Colonic mucosa (tissue), 4 donors: ENCODE results near the gene PMCH. TPM values are rescaled to one million over a fixed set of nuclear protein-coding genes. Genes with fewer than 3 reads are reported as not detected.

Experiments used
- DNase-seq: peaks from one replicate; pipeline ENCODE4 v3.0.0-alpha.2; 2020
- H3K27ac ChIP-seq: fragments of 200-600 bp; one replicate; pipeline ENCODE4 v1.8.0; 2021
- H3K27me3 ChIP-seq: fragments of 200-600 bp; one replicate; pipeline ENCODE4 v1.8.0; 2021
- H3K36me3 ChIP-seq: fragments of 200-600 bp; one replicate; pipeline ENCODE4 v1.8.0; 2021
- H3K4me1 ChIP-seq: fragments of 200-600 bp; one replicate; pipeline ENCODE4 v1.8.0; 2021; ENCODE audit warnings: mild to moderate bottlenecking
- H3K4me3 ChIP-seq: fragments of 200-600 bp; one replicate; pipeline ENCODE4 v1.8.0; 2021
- H3K9ac ChIP-seq, 2 donors: one replicate each; pipeline ENCODE4 v1.7.0; 2013; ENCODE audit warnings: control low read depth in 2 of 2, low read depth in 2 of 2, low read length in 2 of 2
- H3K9me3 ChIP-seq: fragments of 200-600 bp; one replicate; pipeline ENCODE4 v1.8.0; 2021
- CTCF ChIP-seq: fragments of 200-600 bp; IDR thresholded peaks from one replicate; pipeline ENCODE4 v1.8.0; 2022; ENCODE audit warnings: antibody characterized with exemption, mild to moderate bottlenecking
- intact Hi-C: fragments of 100-400 bp; cut with DNase I; formaldehyde crosslinking; loops from one replicate; pipeline ENCODE4 v1.14.1; 2022
- total RNA-seq, 2 donors: library from RNA; stranded (reverse); fragmentation: NEBNext Ultra II Directional in 1 of 2; extraction: Animal tissue kit (Norgen Biotek cat#: 25700) in 1 of 2; gene quantifications; one replicate each; pipeline ENCODE4 v1.2.1, GENCODE V29; 2021
- donor health status: healthy.
- donor health status: DM: no; HTN: no; CAD: no.
- donor health status: DM: no; HTN: no; CAD: no.

PMCH gene
- total RNA-seq, 2 donors from 2014 or later: not detected

GRCh38 chr12:102220736-102221135 lies 23.1 kb upstream of the PMCH start:
- Histone ChIP-seq H3K9me3 (no peaks in the 10 kb centered on the region), H3K4me1 (no peaks in the 10 kb centered on the region), H3K27me3 (no peaks in the 10 kb centered on the region), H3K36me3 (no peaks in the 10 kb centered on the region), H3K27ac (no peak overlapping the region), H3K9ac (no peak overlapping the region), H3K4me3 (no peak overlapping the region)
- TF ChIP-seq CTCF: no peak
- intact Hi-C loops: no loop called here
- no peak for DNase-seq

- Histone ChIP-seq H3K9me3 (no peaks in the 10 kb centered on the region), H3K9ac (no peak overlapping the region), H3K4me3 (no peak overlapping the region), H3K27me3 (no peaks in the 10 kb centered on the region), H3K4me1 (no peaks in the 10 kb centered on the region), H3K36me3 (no peaks in the 10 kb centered on the region), H3K27ac (no peak overlapping the region)
- no peak for TF ChIP-seq CTCF
- no peak for DNase-seq
- intact Hi-C loops: no loop called here
These were observed 18.5 kb upstream of the PMCH start for GRCh38 chr12:102215992-102216691.

- H3K4me1 ChIP-seq: no peaks in the 10 kb centered on the region
- no peaks in the 10 kb centered on the region for H3K36me3 ChIP-seq
- intact Hi-C loops: no loop called here
- no peak overlapping the region for H3K9ac ChIP-seq
- no peak for TF ChIP-seq CTCF
- no peaks in the 10 kb centered on the region for H3K27me3 ChIP-seq
- H3K9me3 ChIP-seq: no peaks in the 10 kb centered on the region
- DNase-seq: no peak
- no peak overlapping the region for H3K27ac ChIP-seq
- no peak overlapping the region for H3K4me3 ChIP-seq
These were observed 6.4 kb upstream of the PMCH start for GRCh38 chr12:102204025-102204424.

- DNase-seq: no peak
- H3K9ac ChIP-seq: no peak overlapping the region
- no peaks in the 10 kb centered on the region for H3K27me3 ChIP-seq
- H3K4me3 ChIP-seq: no peak overlapping the region
- no peak overlapping the region for H3K27ac ChIP-seq
- H3K4me1 ChIP-seq: no peaks in the 10 kb centered on the region
- H3K9me3 ChIP-seq: no peaks in the 10 kb centered on the region
- TF ChIP-seq CTCF: no peak
- no peaks in the 10 kb centered on the region for H3K36me3 ChIP-seq
- intact Hi-C loops: no loop called here
These were observed 4.9 kb upstream of the PMCH start for GRCh38 chr12:102202556-102202955.

- H3K9me3 ChIP-seq: no peaks in the 10 kb centered on the region
- no peaks in the 10 kb centered on the region for H3K4me1 ChIP-seq
- H3K9ac ChIP-seq: no peak overlapping the region
- intact Hi-C loops: no loop called here
- no peaks in the 10 kb centered on the region for H3K36me3 ChIP-seq
- no peaks in the 10 kb centered on the region for H3K27me3 ChIP-seq
- H3K27ac ChIP-seq: no peak overlapping the region
- DNase-seq: no peak
- no peak for TF ChIP-seq CTCF
- H3K4me3 ChIP-seq: no peak overlapping the region
These were observed 3.9 kb upstream of the PMCH start for GRCh38 chr12:102201436-102202061.
